ENCODE measurements around the gene RNF213.
"Not testable (repeated sequence)": the region's sequence is repeated elsewhere in the genome, so short reads cannot be mapped to it uniquely, and the experiment has no call there.

Gene RNF213

DNA sequence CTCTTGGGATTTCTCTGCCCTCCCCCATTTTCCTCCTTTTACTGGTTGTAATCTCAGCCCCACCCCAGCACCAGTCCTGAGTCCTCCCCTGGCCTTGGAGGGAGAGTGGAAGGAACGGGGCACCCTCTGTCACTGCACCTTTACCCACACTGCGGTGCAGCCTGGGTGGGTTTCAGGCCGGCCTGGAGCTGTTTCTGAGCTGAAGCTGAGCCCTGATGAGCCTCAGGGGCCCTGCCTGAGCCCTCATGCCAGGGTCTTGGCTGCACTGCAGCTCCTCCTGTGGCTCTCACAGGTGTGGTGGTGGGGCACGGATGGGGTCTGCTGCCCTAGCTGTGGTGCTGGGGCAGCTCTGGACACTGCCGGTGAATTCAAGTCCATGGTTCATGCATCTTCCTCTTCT is 34.5 kb downstream of the RNF213 start:
- DNase-seq (ENCODE audit: low read depth), result no peak

- DNase-seq (ENCODE audit: low read depth), result no peak
Observed at GRCh38 chr17:80295559-80295958, 34.9 kb downstream of the RNF213 start.

GRCh38 chr17:80296221-80296620 is 35.6 kb downstream of the RNF213 start:
- DNase-seq (ENCODE audit: low read depth), result no peak

DNA sequence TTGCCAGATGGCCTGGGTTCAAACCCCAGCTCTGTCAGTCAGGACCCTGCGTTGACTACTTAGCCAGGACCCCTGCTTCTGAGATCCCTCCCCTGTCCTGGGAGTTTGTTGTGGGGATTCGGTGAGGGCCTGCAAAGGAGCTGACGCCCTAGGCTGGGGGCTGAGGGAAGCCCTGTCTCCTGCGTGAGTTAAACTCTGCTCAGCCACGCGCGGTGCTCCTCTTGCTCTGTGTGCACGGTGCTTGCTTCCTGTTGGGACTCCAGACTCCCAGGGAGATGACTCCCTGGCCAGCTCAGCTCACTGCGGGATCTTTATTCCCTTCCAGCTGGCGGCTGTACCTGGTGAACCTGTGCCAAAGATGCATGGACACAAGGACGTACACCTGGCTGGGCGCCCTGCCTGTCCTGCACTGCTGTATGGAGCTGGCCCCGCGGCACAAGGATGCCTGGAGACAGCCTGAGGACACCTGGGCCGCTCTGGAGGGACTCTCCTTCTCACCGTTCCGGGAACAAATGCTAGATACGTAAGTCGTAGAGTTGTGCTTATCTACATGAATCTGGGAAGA is 37.4 kb downstream of the RNF213 start:
- DNase-seq (ENCODE audit: low read depth), result no peak

DNA sequence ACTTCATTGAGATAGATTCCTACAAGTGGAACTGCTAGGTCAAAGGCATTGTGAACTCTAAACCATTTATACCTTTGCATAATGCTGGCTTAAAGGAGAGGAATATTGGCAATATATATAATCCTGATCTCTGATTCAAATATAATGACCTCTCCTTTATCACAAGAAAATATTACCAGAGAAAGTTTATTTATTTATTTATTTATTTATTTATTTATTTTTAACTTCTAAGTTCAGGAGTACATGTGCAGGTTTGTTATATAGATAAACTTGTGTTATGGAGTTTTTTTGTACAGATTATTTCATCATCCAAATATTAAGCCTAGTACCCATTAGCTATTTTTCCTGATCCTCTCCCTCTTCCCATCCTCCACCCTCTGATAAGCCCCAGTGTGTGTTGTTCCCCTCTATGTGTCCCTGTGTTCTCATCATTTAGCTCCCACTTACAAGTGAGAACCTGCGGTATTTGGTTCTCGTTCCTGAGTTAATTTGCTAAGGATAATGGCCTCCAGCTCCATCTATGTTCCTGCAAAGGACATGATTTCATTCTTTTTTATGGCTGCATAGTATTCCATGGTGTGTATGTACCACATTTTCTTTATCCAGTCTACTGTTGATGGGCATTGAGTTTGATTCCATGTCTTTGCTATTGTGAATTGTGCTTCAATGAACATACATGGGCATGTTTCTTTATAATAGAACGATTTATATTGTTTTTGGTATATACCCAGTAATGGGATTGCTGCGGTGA is 38.9 kb downstream of the RNF213 start:
- not testable (repeated sequence) for DNase-seq (ENCODE audit: low read depth)

DNA sequence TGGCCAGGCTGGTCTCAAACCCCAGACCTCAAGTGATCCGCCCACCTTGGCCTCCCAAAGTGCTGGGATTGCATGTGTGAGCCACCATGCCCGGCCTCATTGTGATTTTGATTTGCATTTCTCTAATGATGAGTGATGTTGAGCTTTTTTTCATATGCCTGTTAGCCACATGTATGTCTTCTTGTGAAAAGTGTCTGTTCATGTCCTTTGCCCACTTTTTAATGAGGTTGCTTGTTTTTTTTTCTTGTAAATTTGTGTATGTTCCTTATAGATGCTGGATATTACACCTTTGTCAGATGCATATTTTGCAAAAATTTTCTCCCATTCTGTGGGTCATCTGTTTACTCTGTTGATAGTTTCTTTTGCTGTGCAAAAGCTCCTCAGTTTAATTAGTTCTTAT is 40.1 kb downstream of the RNF213 start:
- not testable (repeated sequence) for DNase-seq (ENCODE audit: low read depth)

GRCh38 chr17:80303824-80304223 is 43.2 kb downstream of the RNF213 start:
- no peak for DNase-seq (ENCODE audit: low read depth)

GRCh38 chr17:80307994-80308691 is 47.5 kb downstream of the RNF213 start:
- no peak for DNase-seq (ENCODE audit: low read depth)

DNA sequence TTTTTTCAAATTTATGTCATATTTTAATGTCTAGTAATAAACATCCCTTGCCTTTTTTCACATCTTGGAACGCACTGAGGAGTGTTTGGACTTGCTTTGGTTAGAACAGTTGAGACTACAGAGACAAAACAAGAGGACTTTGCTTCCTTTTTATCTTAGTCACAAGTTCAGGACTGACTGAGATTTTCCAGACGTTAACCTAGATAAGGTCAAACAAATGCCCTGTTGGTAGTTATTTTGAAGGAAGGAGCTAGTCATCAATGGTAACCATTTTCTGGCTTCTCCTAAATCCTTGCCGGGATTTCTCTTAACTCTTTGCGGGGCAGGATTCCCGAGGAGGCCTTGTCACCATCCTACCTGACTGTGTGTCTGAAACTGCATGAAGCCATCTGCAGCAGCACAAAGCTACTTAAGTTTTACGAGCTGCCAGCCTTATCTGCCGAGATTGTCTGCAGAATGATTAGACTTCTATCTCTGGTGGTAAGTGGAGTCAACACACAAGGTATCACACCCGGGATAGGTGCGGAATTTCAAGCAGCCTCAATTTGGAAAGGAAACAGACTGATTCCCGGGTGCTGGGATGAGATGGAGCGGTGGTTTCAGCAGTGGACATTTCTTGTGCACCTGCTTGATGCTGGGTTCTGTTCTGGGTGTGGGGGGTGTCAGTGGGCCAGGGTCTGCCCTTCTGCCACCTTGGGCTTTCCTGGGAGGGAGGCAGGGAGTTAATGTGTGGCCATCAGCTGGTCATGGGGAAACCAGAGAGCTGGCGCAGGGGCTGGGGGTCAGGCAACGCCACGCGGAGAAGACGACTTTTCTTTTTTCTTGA is 48.3 kb downstream of the RNF213 start:
- no peak for DNase-seq (ENCODE audit: low read depth)

DNA sequence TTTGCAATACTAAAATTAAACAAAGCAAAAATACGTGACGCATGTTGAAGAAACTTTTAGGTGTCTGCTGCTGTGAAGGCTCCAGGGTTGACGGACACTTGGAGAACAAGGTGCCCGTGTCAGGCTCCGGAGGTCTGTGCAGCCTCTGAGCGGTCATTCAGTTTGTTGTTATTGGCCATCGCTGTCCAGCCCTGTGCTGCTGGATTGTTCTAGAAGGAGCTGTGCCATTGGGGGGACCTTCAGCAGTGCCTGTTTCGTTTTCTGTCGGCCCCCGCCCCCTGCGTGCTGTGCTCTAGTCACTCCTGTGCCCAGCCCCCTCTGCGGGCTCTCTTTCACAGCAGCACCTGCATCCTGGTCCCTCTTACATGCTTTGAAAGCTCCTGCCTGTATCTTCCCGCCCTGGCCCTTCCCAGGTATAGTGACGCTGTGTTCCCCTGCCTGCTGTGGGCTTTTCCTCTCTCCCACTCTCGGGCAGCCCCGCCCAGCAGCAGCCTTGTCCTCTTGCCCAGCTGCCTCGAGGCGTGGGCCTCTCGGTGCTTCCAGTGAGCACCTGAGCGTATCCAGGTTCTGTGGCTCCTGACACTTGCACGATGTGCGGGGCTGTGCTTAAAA is 50.7 kb downstream of the RNF213 start:
- no peak for DNase-seq (ENCODE audit: low read depth)

DNA sequence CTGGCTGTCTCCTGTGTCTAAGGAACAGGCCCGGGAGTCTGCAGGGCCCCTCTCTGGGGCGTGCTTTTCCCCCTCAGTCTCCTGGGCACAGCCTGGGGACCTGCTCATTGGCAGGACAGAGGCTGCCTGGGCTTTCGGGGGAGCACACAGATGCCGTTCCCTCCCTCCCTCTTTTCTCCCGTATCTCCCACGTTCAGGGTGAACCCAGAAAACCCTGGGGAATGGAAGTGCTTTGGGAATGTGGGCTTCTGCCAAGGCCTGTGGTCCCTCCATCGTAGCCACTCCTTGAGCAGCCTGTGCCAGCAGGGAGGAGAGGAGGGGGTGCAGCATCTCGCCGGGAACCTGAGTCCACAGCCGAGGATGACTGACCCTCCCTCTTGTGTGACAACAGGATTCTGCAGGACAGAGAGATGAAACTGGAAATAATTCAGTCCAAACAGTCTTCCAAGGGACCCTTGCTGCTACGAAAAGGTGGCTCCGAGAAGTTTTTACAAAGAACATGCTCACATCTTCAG is 52.0 kb downstream of the RNF213 start:
- DNase-seq (ENCODE audit: low read depth), result no peak

DNA sequence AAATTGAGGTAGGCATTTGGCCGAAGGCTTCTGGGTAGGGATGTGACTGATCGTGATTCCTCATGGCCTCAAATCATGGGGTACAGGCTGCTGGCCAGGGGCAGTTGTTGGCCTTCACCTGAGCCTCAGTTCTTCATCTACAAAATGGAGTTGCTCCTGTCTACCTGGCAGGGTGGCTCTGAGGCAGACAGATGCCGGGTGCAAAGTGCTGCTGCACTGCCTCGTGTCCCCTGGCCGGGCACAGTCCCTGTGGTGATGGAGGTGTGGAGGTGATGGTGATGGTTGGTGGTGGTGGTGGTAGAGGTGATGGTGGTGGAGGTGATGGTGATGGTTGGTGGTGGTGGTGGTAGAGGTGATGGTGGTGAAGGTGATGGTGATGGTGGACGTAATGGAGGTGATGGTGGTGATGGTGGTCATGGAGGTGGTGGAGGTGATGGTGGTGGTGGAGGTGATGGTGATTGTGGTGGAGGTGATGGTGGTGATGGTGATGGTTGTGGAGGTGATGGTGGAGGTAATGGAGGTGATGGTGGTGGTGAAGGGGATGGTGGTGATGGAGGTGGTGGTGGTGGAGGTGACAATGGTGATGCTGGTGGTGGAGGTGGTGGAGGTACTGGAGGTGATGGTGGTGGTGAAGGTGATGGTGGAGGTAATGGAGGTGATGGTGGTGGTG is 52.6 kb downstream of the RNF213 start:
- no peak for DNase-seq (ENCODE audit: low read depth)

- not testable (repeated sequence) for DNase-seq (ENCODE audit: low read depth)
Observed at GRCh38 chr17:80313946-80314345, 53.3 kb downstream of the RNF213 start.

- DNase-seq (ENCODE audit: low read depth), result no peak
Observed at GRCh38 chr17:80315517-80316182, 55.0 kb downstream of the RNF213 start.

- no peak for DNase-seq (ENCODE audit: low read depth)
Observed at GRCh38 chr17:80316431-80316830, 55.8 kb downstream of the RNF213 start.

GRCh38 chr17:80316927-80317705 is 56.5 kb downstream of the RNF213 start:
- no peak for DNase-seq (ENCODE audit: low read depth)

- DNase-seq (ENCODE audit: low read depth), result no peak
Observed at GRCh38 chr17:80317706-80317980, 57.0 kb downstream of the RNF213 start.

GRCh38 chr17:80318166-80318565 is 57.5 kb downstream of the RNF213 start:
- DNase-seq (ENCODE audit: low read depth), result no peak

- DNase-seq (ENCODE audit: low read depth), result no peak
Observed at GRCh38 chr17:80319262-80319998, 58.8 kb downstream of the RNF213 start.

GRCh38 chr17:80319999-80320344 is 59.3 kb downstream of the RNF213 start:
- no peak for DNase-seq (ENCODE audit: low read depth)
